H1 (cell line): Measurements from ENCODE around the gene DPP10. TPM values are rescaled to one million over a fixed set of nuclear protein-coding genes. Genes with fewer than 3 reads are reported as not detected.

Experiments
- CTCF ChIA-PET: fragments of 300-600 bp; sonication (Branson Sonifier 250); formaldehyde crosslinking; loops from one replicate; lab custom pipeline; 2021; ENCODE audit not compliant: partially characterized antibody; lab: Charles Lee
- POLR2A ChIA-PET: fragments of 300-600 bp; sonication (Branson Sonifier 250); formaldehyde crosslinking; loops from one replicate; lab custom pipeline; 2021; ENCODE audit warnings: inconsistent platforms; ENCODE audit not compliant: partially characterized antibody; lab: Charles Lee
- DNase-seq, 2 experiments: peaks; one replicate each; pipeline versions ENCODE4 v3.0.0 to v3.0.0-alpha.2; 2010 to 2022; ENCODE audit warnings: low spot score in 2 of 2, low read depth in 1 of 2, mixed read lengths in 1 of 2
- FAIRE-seq: peaks from 2 replicates; lab custom pipeline; 2011; peaks lifted over from hg19 to GRCh38; lab: Jason Lieb, UNC
- H2AFZ ChIP-seq: 2 replicates; pipeline ENCODE4 v1.8.1; 2012; ENCODE audit warnings: low read length, inconsistent platforms
- H2AK5ac ChIP-seq: 2 replicates; pipeline ENCODE4 v1.6.1; 2013; ENCODE audit warnings: low read depth, low read length
- H2BK120ac ChIP-seq: replicated peaks from 2 replicates; pipeline ENCODE3; 2013; ENCODE audit warnings: low read depth, low read length, inconsistent platforms
- H2BK12ac ChIP-seq: 2 replicates; pipeline ENCODE4 v1.6.1; 2013; ENCODE audit warnings: low read depth, low read length
- H2BK15ac ChIP-seq: 2 replicates; pipeline ENCODE4 v1.6.1; 2013; ENCODE audit warnings: low read length
- H2BK20ac ChIP-seq: 2 replicates; pipeline ENCODE4 v1.6.1; 2013; ENCODE audit warnings: low read length
- H2BK5ac ChIP-seq: 2 replicates; pipeline ENCODE4 v1.6.1; 2013; ENCODE audit warnings: low read depth, low read length
- H3K14ac ChIP-seq: 2 replicates; pipeline ENCODE4 v1.6.1; 2013; ENCODE audit warnings: inconsistent platforms; ENCODE audit not compliant: insufficient read length
- H3K18ac ChIP-seq: 2 replicates; pipeline ENCODE4 v1.6.1; 2013; ENCODE audit warnings: low read length; ENCODE audit errors: extremely low read depth
- H3K23ac ChIP-seq: 2 replicates; pipeline ENCODE4 v1.6.1; 2013; ENCODE audit warnings: inconsistent platforms; ENCODE audit not compliant: insufficient read length
- H3K23me2 ChIP-seq: 2 replicates; pipeline ENCODE4 v1.6.1; 2013; ENCODE audit warnings: low read depth, low read length
- H3K27ac ChIP-seq: 2 replicates; pipeline ENCODE4 v1.6.1; 2011; ENCODE audit warnings: low read depth, low read length, inconsistent platforms
- H3K27me3 ChIP-seq, 4 experiments: replicated peaks in 1 of 4; 1 replicate in 1 of 4; 2 replicates in 3 of 4; pipeline versions ENCODE4 v1.6.1 to v1.8.1; 2011 to 2013; ENCODE audit warnings: low read length in 3 of 4, mild to moderate bottlenecking in 3 of 4, inconsistent platforms in 2 of 4, mixed read lengths in 2 of 4, moderate library complexity in 1 of 4; ENCODE audit not compliant: control insufficient read depth in 3 of 4, insufficient read depth in 3 of 4; ENCODE audit errors: extremely low read depth in 1 of 4
- H3K36me3 ChIP-seq, 4 experiments: 2 replicates each; pipeline versions ENCODE4 v1.6.1 to v1.8.1; 2011 to 2013; ENCODE audit warnings: mild to moderate bottlenecking in 4 of 4, low read length in 3 of 4, moderate library complexity in 2 of 4, control low read depth in 1 of 4, inconsistent platforms in 1 of 4; ENCODE audit not compliant: insufficient read depth in 4 of 4, control insufficient read depth in 2 of 4
- H3K4ac ChIP-seq: replicated peaks from 2 replicates; pipeline ENCODE3; 2013; ENCODE audit warnings: low read length, low read depth, mixed read lengths, inconsistent platforms; ENCODE audit not compliant: insufficient read length
- H3K4me1 ChIP-seq, 4 experiments: replicated peaks in 1 of 4; 1 replicate in 1 of 4; 2 replicates in 3 of 4; pipeline versions ENCODE4 v1.6.1 to v1.8.1; 2011 to 2013; ENCODE audit warnings: low read length in 3 of 4, inconsistent platforms in 2 of 4, mixed read lengths in 1 of 4; ENCODE audit not compliant: insufficient read depth in 4 of 4, control insufficient read depth in 3 of 4
- H3K4me2 ChIP-seq, 2 experiments: 2 replicates each; pipeline versions ENCODE4 v1.6.1 to v1.8.1; 2011 to 2013; ENCODE audit warnings: low read depth in 2 of 2, low read length in 2 of 2, control low read depth in 1 of 2, inconsistent platforms in 1 of 2, mild to moderate bottlenecking in 1 of 2; ENCODE audit not compliant: insufficient read depth in 1 of 2
- H3K4me3 ChIP-seq, 4 experiments: fragments of 200-600, 300-600 bp in 1 of 4; sonication (generic), shearing (Covaris generic), sonication (Bioruptor Twin) in 1 of 4; 2 replicates each; pipeline versions ENCODE4 v1.5.1 to v1.8.1; 2011 to 2016; ENCODE audit warnings: low read length in 4 of 4, low read depth in 3 of 4, control low read depth in 2 of 4, inconsistent platforms in 2 of 4, mild to moderate bottlenecking in 2 of 4, mixed read lengths in 1 of 4, moderate library complexity in 1 of 4; ENCODE audit not compliant: insufficient read depth in 2 of 4; ENCODE audit errors: extremely low read depth in 1 of 4
- H3K56ac ChIP-seq: replicated peaks from 2 replicates; pipeline ENCODE3; 2013; ENCODE audit warnings: low read depth, mild to moderate bottlenecking, mixed read lengths, low read length, inconsistent platforms; ENCODE audit not compliant: insufficient read length
- H3K79me1 ChIP-seq: 2 replicates; pipeline ENCODE4 v1.6.1; 2013; ENCODE audit warnings: low read depth, low read length, control low read depth
- H3K79me2 ChIP-seq, 2 experiments: 2 replicates each; pipeline versions ENCODE4 v1.6.1 to v1.8.1; 2012 to 2013; ENCODE audit warnings: low read length in 2 of 2, mild to moderate bottlenecking in 2 of 2, inconsistent platforms in 1 of 2; ENCODE audit not compliant: insufficient read depth in 2 of 2, control insufficient read depth in 1 of 2
- H3K9ac ChIP-seq, 4 experiments: replicated peaks in 1 of 4; 1 replicate in 1 of 4; 2 replicates in 3 of 4; pipeline versions ENCODE4 v1.6.1 to v1.8.1; 2011 to 2013; ENCODE audit warnings: low read depth in 3 of 4, low read length in 3 of 4, control low read depth in 2 of 4, mild to moderate bottlenecking in 2 of 4, moderate library complexity in 2 of 4, inconsistent platforms in 1 of 4; ENCODE audit errors: extremely low read depth in 1 of 4
- H3K9me3 ChIP-seq, 2 experiments: 2 replicates each; pipeline versions ENCODE4 v1.6.1 to v1.8.1; 2012 to 2013; ENCODE audit warnings: mild to moderate bottlenecking in 2 of 2, moderate library complexity in 2 of 2, control low read depth in 1 of 2, inconsistent platforms in 1 of 2, low read depth in 1 of 2, low read length in 1 of 2, mixed read lengths in 1 of 2; ENCODE audit not compliant: insufficient read depth in 2 of 2
- H4K20me1 ChIP-seq, 2 experiments: replicated peaks in 1 of 2; 2 replicates each; pipeline versions ENCODE3 to v1.8.1; 2011 to 2013; ENCODE audit warnings: inconsistent platforms in 2 of 2, low read length in 2 of 2, mild to moderate bottlenecking in 1 of 2; ENCODE audit not compliant: insufficient read depth in 2 of 2, control insufficient read depth in 1 of 2
- H4K5ac ChIP-seq: 2 replicates; pipeline ENCODE4 v1.6.1; 2013; ENCODE audit warnings: low read length, low read depth, mixed read lengths, inconsistent platforms; ENCODE audit not compliant: insufficient read length
- H4K8ac ChIP-seq: 2 replicates; pipeline ENCODE4 v1.8.0; 2013; ENCODE audit warnings: mild to moderate bottlenecking, moderate library complexity, low read length, inconsistent platforms; ENCODE audit not compliant: insufficient read depth; ENCODE audit errors: extremely low read depth
- H4K91ac ChIP-seq: replicated peaks from 2 replicates; pipeline ENCODE3; 2013; ENCODE audit warnings: low read length, mixed read lengths, inconsistent platforms; ENCODE audit not compliant: insufficient read length
- BACH1 ChIP-seq: IDR thresholded peaks from 2 replicates; pipeline ENCODE4 v1.6.1; 2012; ENCODE audit warnings: low read length, improper control_type of control experiment
- BRCA1 ChIP-seq: IDR thresholded peaks from 2 replicates; pipeline ENCODE4 v1.6.1; 2012; ENCODE audit warnings: low read depth, low read length, improper control_type of control experiment
- CHD2 ChIP-seq: IDR thresholded peaks from 2 replicates; pipeline ENCODE4 v1.6.1; 2012; ENCODE audit warnings: low read length, improper control_type of control experiment
- KDM4A ChIP-seq: IDR thresholded peaks from one replicate; pipeline ENCODE4 v1.7.1; 2012; ENCODE audit warnings: low read depth, mild to moderate bottlenecking, moderate library complexity, low read length, inconsistent platforms; ENCODE audit not compliant: severe bottlenecking
- NRF1 ChIP-seq: IDR thresholded peaks from 2 replicates; pipeline ENCODE4 v1.6.1; 2011; ENCODE audit warnings: mild to moderate bottlenecking, low read depth, low read length, improper control_type of control experiment
- PHF8 ChIP-seq: fragments of 200-600 bp; sonication (generic); conservative IDR thresholded peaks from 2 replicates; pipeline ENCODE4 v1.7.1; 2012; ENCODE audit warnings: low read depth, mild to moderate bottlenecking, inconsistent platforms, low read length, moderate library complexity
- SIRT6 ChIP-seq: IDR thresholded peaks from one replicate; pipeline ENCODE4 v1.7.1; 2012; ENCODE audit warnings: low read length, inconsistent platforms
- whole genome bisulfite sequencing, 2 experiments: shearing (Covaris generic) in 1 of 2; methylation state at CpG; one replicate each; pipeline versions ENCODE4 v1.1.6 to v1.1.7; 2013 to 2015; ENCODE audit warnings: low lambda C conversion rate in 2 of 2, mixed read lengths in 2 of 2, inconsistent platforms in 1 of 2, low coverage in 1 of 2, missing lambda C conversion rate in 1 of 2; ENCODE audit not compliant: insufficient replicate concordance in 2 of 2, insufficient coverage in 1 of 2, insufficient read length in 1 of 2; ENCODE audit errors: extremely low coverage in 1 of 2, missing lambda C conversion rate in 1 of 2; 5-methylcytosine and 5-hydroxymethylcytosine counted together
- polyA plus RNA-seq, 7 experiments: library from polyadenylated mRNA; depleted of rRNA in 3 of 7; stranded (reverse) in 5 of 7; unstranded in 2 of 7; fragments of >200 nt in 5 of 7; fragments of 200-250 nt in 2 of 7; gene quantifications; 1 replicate in 5 of 7; 2 replicates in 1 of 7; 4 replicates in 1 of 7; pipeline versions ENCODE4 v1.2.1 to v1.2.3, GENCODE V29; 2011 to 2013; ENCODE audit warnings: missing spikeins in 2 of 7, mixed read lengths in 2 of 7
- total RNA-seq: library from RNA; stranded (reverse); fragmentation: NEBNext Ultra II Directional; extraction: Animal tissue kit (Norgen Biotek cat#: 25700); gene quantifications from 2 replicates; pipeline ENCODE4 v1.2.1, GENCODE V29; 2021

The DPP10 gene
- total and polyA plus RNA-seq, 2 of the 8 experiments (the other 6 are each of a cell fraction or from before 2014, with no cell fraction given) = 3.3 to 7.2 TPM

- H4K5ac ChIP-seq = no peak overlapping the region
- H3K27me3 ChIP-seq = no peaks in the 10 kb centered on the region
- H3K14ac ChIP-seq = no peak overlapping the region
- no peak overlapping the region for H3K4me2 ChIP-seq
- no peak for DNase-seq
- no peak overlapping the region for H4K8ac ChIP-seq
- H3K23me2 ChIP-seq = no peaks in the 10 kb centered on the region
- H3K23ac ChIP-seq = no peak overlapping the region
- H2AFZ ChIP-seq = no peak overlapping the region
- H3K79me2 ChIP-seq = no peaks in the 10 kb centered on the region
- H2BK12ac ChIP-seq = no peak overlapping the region
- ChIA-PET POLR2A (no interaction called here), CTCF (no interaction called here)
- H3K4me3 ChIP-seq = no peak overlapping the region
- H3K4ac ChIP-seq = no peak overlapping the region
- no peak overlapping the region for H3K27ac ChIP-seq
- H3K9ac ChIP-seq = no peak overlapping the region
- no peak overlapping the region for H3K56ac ChIP-seq
- H2BK120ac ChIP-seq = no peak overlapping the region
- H2BK5ac ChIP-seq = no peak overlapping the region
- H3K79me1 ChIP-seq = no peaks in the 10 kb centered on the region
- H3K4me1 ChIP-seq = no peaks in the 10 kb centered on the region
- no peak overlapping the region for H2AK5ac ChIP-seq
- H3K9me3 ChIP-seq = no peaks in the 10 kb centered on the region
- no peak overlapping the region for H2BK20ac ChIP-seq
- no peaks in the 10 kb centered on the region for H4K20me1 ChIP-seq
- H3K18ac ChIP-seq = no peak overlapping the region
- H3K36me3 ChIP-seq = no peaks in the 10 kb centered on the region
- WGBS, 2 experiments = 93% methylated on average over 2 of the region's 2 CpGs; no CpG with 5 or more reads in 1 of the 2 experiments
- TF ChIP-seq BRCA1 = no peak
- no peak for TF ChIP-seq CHD2
- TF ChIP-seq KDM4A = no peak
- no peak for TF ChIP-seq PHF8
- no peak for TF ChIP-seq SIRT6
- TF ChIP-seq BACH1 = no peak
- TF ChIP-seq NRF1 = no peak
- FAIRE-seq = no peak
- H4K91ac ChIP-seq = no peak overlapping the region
- no peak overlapping the region for H2BK15ac ChIP-seq
These were observed 1017.6 kb downstream of the DPP10 start for GRCh38 chr2:115460008-115460407.
